Heart left ventricle (tissue), 16 donors: Measurements from ENCODE around the gene ZMIZ1. TPM values are rescaled to one million over a fixed set of nuclear protein-coding genes. Genes with fewer than 3 reads are reported as not detected.

Experiments
- ATAC-seq, 4 donors: fragments of 200-7000 bp; cut with Tn5 transposase; one replicate each; pipeline ENCODE4 v1.9.1; 2020 to 2022; ENCODE audit warnings: moderate library complexity in 4 of 4, mild to moderate bottlenecking in 3 of 4, moderate number of reproducible peaks in 1 of 4
- DNase-seq, 5 donors: peaks; one replicate each; pipeline ENCODE4 v3.0.0-alpha.2; 2020
- H3K27ac ChIP-seq, 12 donors: fragments of 200-600 bp; sonication (generic) in 4 of 12; one replicate each; pipeline versions ENCODE4 v1.5.0 to v1.8.0; 2016 to 2022; ENCODE audit warnings: mild to moderate bottlenecking in 2 of 12
- H3K27me3 ChIP-seq, 9 donors: fragments of 200-600 bp; sonication (generic) in 2 of 9; one replicate each; pipeline versions ENCODE4 v1.5.1 to v1.8.0; 2016 to 2022; ENCODE audit warnings: mild to moderate bottlenecking in 3 of 9
- H3K36me3 ChIP-seq, 9 donors: fragments of 200-600 bp; sonication (generic) in 2 of 9; one replicate each; pipeline versions ENCODE4 v1.5.0 to v1.8.0; 2018 to 2022; ENCODE audit warnings: mild to moderate bottlenecking in 2 of 9
- H3K4me1 ChIP-seq, 12 donors: fragments of 200-600 bp; sonication (generic) in 4 of 12; one replicate each; pipeline versions ENCODE4 v1.5.0 to v1.8.0; 2016 to 2022; ENCODE audit warnings: mild to moderate bottlenecking in 3 of 12
- H3K4me3 ChIP-seq, 12 donors: fragments of 200-600 bp; sonication (generic) in 4 of 12; one replicate each; pipeline versions ENCODE4 v1.5.0 to v1.8.0; 2017 to 2022; ENCODE audit warnings: mild to moderate bottlenecking in 9 of 12, moderate library complexity in 4 of 12
- H3K9me3 ChIP-seq, 12 donors: fragments of 200-600 bp; sonication (generic) in 4 of 12; one replicate each; pipeline versions ENCODE4 v1.5.0 to v1.8.0; 2016 to 2022; ENCODE audit warnings: mild to moderate bottlenecking in 1 of 12
- POLR2A ChIP-seq, 2 donors: fragments of 450-650 bp; IDR thresholded peaks; one replicate each; pipeline ENCODE4 v1.6.1; 2017; ENCODE audit warnings: antibody characterized with exemption in 2 of 2, mild to moderate bottlenecking in 2 of 2, moderate library complexity in 2 of 2
- WGBS, 4 donors: extraction: QIAGEN DNeasy Blood & Tissue Kit in 2 of 4; methylation state at CpG; one replicate each; pipeline versions ENCODE4 v1.1.5 to v1.1.7; 2013 to 2018; 5-methylcytosine and 5-hydroxymethylcytosine counted together
- intact Hi-C, 10 donors: fragments of 100-400 bp; cut with DNase I; formaldehyde crosslinking; loops; one replicate each; pipeline versions ENCODE4 v1.11.1 to v1.14.2; 2022
- polyA plus RNA-seq, 2 donors: library from polyadenylated mRNA; stranded (reverse); fragments of 200-250 nt; gene quantifications; one replicate each; pipeline ENCODE4 v1.2.3, GENCODE V29; 2013
- total RNA-seq, 9 donors: library from RNA; depleted of rRNA in 2 of 9; stranded (reverse); fragments of >200 nt in 2 of 9; fragmentation: NEBNext Ultra II Directional in 3 of 9; extraction: Animal tissue kit (Norgen Biotek cat#: 25700) in 3 of 9; gene quantifications; one replicate each; pipeline versions ENCODE4 v1.1.0 to v1.2.4, GENCODE V29; 2016 to 2023
- TF ChIP-seq, protein P1 (sequence below), 12 donors: fragments of 200-600 bp; sonication (generic) in 4 of 12; IDR thresholded peaks; one replicate each; pipeline versions ENCODE4 v1.5.0 to v1.8.0; 2018 to 2022; ENCODE audit warnings: antibody characterized with exemption in 12 of 12, mild to moderate bottlenecking in 5 of 12
- donor health status: ischemic (EF 13 %, LVEDD 7.1; RV severe dilation, severe dysfunction).
- donor health status: healthy with polysubstance abuse.
- donor health status: DM: no; HTN: yes; CAD: no.
- donor health status: DM: no; HTN: no; CAD: no.
- donor health status: ischemic (EF 25% LVEDD 6.9; RV normal size, moderate dysfunction).
- donor health status: ischemic (EF 25% LVEDD 5.7; RV mildly dilated, moderate dysfunction).
- donor health status: healthy.
- donor health status: DM: yes; HTN: yes; CAD: no.
- donor health status: ischemic (EF 35%, LVEDD 5.7; RV mildly dilated, moderate dysfunction).
- donor health status: nonischemic (EF 11% LVEDD 7.7; RV severe dilation, severe dysfunction).
- donor health status: DM: yes; HTN: yes; CAD: no.
- donor health status: PGD.
- donor health status: ischemic (EF 29% LVEDD 5.4; RV normal size, mild dysfunction).
- donor health status: nonischemic (EF 23%, LVEDD 6.1; RV moderate dilation, normal function).

Gene ZMIZ1
- total and polyA plus RNA-seq, 11 donors: 19.7 to 75.4 (median 49.2) TPM

DNA sequence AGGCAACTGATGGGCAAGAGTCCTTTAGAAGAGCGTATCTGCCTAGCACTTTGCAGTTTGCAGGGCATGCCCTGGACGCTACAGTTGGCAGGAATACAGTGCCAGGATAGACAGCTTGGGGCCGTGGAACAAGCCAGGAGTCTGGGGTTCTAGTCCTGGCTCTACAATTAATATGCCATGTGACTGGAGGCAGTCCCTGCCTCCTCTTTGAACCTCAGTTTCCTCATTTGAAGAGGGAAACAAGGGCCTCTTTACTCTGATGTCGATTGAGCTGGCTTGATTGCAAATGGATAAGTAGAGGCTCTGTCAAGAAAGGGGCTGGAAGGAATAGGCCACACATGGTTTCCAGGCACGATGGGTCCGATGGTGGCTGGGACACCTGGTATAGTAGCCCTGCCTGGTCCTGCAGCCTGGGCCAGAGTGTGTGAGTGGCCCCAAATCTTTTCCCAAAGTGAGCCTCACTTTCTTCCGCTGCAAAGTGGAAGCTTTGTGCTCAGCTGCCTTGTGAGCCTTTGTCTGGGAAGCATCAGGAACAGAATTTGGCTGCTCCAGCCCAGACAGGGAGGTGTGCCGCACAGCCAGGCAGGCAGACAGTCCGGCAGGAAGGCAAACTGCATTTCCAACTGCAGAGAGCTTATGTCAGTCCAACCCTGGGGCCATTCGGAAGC, 167.1 kb downstream of the ZMIZ1 start:
- H3K9me3 ChIP-seq: no peaks in the 10 kb centered on the region
- TF ChIP-seq, protein P1, sequence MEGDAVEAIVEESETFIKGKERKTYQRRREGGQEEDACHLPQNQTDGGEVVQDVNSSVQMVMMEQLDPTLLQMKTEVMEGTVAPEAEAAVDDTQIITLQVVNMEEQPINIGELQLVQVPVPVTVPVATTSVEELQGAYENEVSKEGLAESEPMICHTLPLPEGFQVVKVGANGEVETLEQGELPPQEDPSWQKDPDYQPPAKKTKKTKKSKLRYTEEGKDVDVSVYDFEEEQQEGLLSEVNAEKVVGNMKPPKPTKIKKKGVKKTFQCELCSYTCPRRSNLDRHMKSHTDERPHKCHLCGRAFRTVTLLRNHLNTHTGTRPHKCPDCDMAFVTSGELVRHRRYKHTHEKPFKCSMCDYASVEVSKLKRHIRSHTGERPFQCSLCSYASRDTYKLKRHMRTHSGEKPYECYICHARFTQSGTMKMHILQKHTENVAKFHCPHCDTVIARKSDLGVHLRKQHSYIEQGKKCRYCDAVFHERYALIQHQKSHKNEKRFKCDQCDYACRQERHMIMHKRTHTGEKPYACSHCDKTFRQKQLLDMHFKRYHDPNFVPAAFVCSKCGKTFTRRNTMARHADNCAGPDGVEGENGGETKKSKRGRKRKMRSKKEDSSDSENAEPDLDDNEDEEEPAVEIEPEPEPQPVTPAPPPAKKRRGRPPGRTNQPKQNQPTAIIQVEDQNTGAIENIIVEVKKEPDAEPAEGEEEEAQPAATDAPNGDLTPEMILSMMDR (IDR thresholded peaks at IDR 0.05): no peak
- no peak for TF ChIP-seq POLR2A (IDR thresholded peaks at IDR 0.05)
- DNase-seq (no peak), ATAC-seq (no peak)
- H3K36me3 ChIP-seq: peaks cover 0 to 42% (median 5%) of the 10 kb centered on the region in 9 donors
- intact Hi-C loops: no loop called here
- H3K4me1 ChIP-seq: peaks cover 16 to 83% (median 60%) of the 10 kb centered on the region in 12 donors
- no peaks in the 10 kb centered on the region for H3K27me3 ChIP-seq
- WGBS, 4 donors: 64 to 85% (median 80%) methylated on average over 10 of the region's 10 CpGs
- no peak overlapping the region for H3K4me3 ChIP-seq
- H3K27ac ChIP-seq: peak overlapping the region in 3 of 12 donors; percentile 20 to 88 (median 73)

DNA sequence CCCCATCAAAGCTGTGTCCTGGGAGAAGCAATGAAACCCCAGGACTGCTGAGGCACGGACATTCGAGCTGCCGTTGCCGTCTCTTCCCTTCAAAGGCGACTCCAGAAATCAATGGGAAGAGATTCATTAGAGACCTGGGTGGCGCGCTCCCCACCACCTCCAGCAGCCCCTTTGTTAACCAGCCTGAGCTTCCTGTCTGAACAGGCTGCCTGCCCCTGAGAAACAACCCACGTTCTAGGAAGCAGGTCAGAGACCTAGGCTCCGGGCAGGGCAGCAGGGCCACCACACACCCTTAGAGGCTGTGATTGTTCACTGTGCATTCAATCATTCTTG, 167.6 kb downstream of the ZMIZ1 start:
- WGBS, 4 donors: 72 to 87% (median 81%) methylated on average over 9 of the region's 9 CpGs
- DNase-seq (no peak), ATAC-seq (no peak)
- TF ChIP-seq POLR2A (IDR thresholded peaks at IDR 0.05): no peak
- TF ChIP-seq, protein P1 (IDR thresholded peaks at IDR 0.05): no peak
- peaks cover 21 to 88% (median 65%) of the 10 kb centered on the region in 12 donors for H3K4me1 ChIP-seq
- intact Hi-C loops: no loop called here
- H3K27me3 ChIP-seq: no peaks in the 10 kb centered on the region
- no peak overlapping the region for H3K4me3 ChIP-seq
- peaks cover 0 to 37% (median 5%) of the 10 kb centered on the region in 9 donors for H3K36me3 ChIP-seq
- peak overlapping the region in 4 of 12 donors; percentile 1 to 88 (median 46) for H3K27ac ChIP-seq
- no peaks in the 10 kb centered on the region for H3K9me3 ChIP-seq

DNA sequence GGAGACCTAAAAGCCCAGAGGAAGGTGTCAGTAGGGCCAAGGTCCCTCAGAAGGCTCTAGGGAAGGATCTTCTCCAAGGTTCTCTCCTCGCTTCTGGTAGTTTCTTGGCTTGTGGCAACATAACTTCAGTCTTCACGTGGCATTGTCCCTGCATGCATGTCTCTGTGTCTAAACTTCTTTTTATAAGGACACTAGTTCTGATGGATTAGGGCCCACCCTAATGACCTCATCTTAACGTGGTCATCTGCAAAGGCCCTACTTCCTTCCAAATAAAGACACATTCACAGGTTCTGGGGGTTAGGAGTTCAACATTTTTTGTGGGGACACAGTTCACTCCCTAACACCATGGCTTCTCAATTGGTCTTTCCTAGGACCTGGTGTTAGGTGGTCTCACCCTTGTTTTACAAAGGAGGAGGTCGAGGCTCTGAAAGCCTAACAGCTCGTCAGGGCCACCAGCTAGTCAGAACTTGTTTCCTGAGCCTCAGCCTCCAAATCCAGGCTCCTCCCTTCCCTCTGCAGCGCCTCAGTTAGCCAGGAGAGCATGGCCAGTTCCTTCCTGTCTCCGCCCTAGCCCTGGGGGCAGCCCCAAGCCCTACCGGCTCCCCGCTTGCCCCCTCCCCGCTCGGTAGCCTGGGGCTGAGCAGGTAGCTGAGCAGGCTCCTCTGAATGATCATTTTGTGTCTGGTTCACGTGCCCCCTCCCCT, 168.8 kb downstream of the ZMIZ1 start:
- Histone ChIP-seq H3K4me3 (no peak overlapping the region), H3K27ac (peak overlapping the region in 11 of 12 donors; percentile 1 to 93 (median 53)), H3K36me3 (peaks cover 0 to 25% (median 3%) of the 10 kb centered on the region in 9 donors), H3K27me3 (no peaks in the 10 kb centered on the region), H3K4me1 (peaks cover 26 to 88% (median 71%) of the 10 kb centered on the region in 12 donors), H3K9me3 (no peaks in the 10 kb centered on the region)
- TF ChIP-seq, protein P1 (IDR thresholded peaks at IDR 0.05): no peak
- no peak for TF ChIP-seq POLR2A (IDR thresholded peaks at IDR 0.05)
- no peak for DNase-seq
- 49 to 66% (median 54%) methylated on average over 11 to 12 of the region's 12 CpGs for WGBS, 4 donors
- peak in 1 of 4 donors; percentile 30 for ATAC-seq
- intact Hi-C loops: no loop called here

DNA sequence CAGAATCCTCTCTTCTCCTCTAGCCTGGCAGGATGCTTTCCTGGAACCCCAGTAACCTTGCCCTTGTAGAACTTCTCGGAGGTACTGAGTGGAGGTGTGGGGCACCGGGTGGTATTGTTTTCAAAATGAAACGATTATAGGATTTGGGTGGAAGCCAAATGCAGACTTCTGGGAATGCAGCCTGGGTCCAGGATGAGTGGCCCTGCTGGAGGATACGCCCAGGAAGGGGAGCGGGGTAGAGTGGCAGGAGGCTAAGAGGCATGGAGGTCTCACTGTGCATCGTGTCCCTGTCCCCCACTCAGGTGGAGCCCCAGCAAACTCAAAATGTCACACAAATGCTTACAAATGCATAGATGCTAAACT, 169.4 kb downstream of the ZMIZ1 start:
- Histone ChIP-seq H3K36me3 (peaks cover 0 to 20% (median 0%) of the 10 kb centered on the region in 9 donors), H3K4me3 (no peak overlapping the region), H3K9me3 (no peaks in the 10 kb centered on the region), H3K4me1 (peaks cover 26 to 88% (median 72%) of the 10 kb centered on the region in 12 donors), H3K27ac (peak overlapping the region in 9 of 12 donors; percentile 35 to 93 (median 67)), H3K27me3 (no peaks in the 10 kb centered on the region)
- no peak for DNase-seq
- TF ChIP-seq POLR2A (IDR thresholded peaks at IDR 0.05): no peak
- TF ChIP-seq, protein P1 (IDR thresholded peaks at IDR 0.05): no peak
- ATAC-seq: no peak
- WGBS, 4 donors: 36 to 52% (median 44%) methylated on average over 6 of the region's 6 CpGs
- intact Hi-C loops: no loop called here
